A673 (cell line): ENCODE data around the gene CEACAM21. TPM values are rescaled to one million over a fixed set of nuclear protein-coding genes. Genes with fewer than 3 reads are reported as not detected.

Experiments
- BruUV-seq: library from RNA; stranded (reverse); fragments of 400-500 nt; replicated peaks from 2 replicates; lab custom pipeline; 2021; lab: Mats Ljungman, UMichigan
- CTCF ChIA-PET: fragments of 300-600 bp; sonication (Branson Sonifier 250); formaldehyde crosslinking; loops from one replicate; lab custom pipeline; 2022; ENCODE audit warnings: antibody characterized with exemption; lab: Charles Lee
- POLR2A ChIA-PET: fragments of 300-600 bp; sonication (Branson Sonifier 250); formaldehyde crosslinking; loops from one replicate; lab custom pipeline; 2022; ENCODE audit warnings: antibody characterized with exemption; ENCODE audit not compliant: low non-redundant PET; lab: Charles Lee
- DNase-seq: peaks from one replicate; pipeline ENCODE4 v3.0.0-alpha.2; 2015; ENCODE audit warnings: low spot score
- H3K27ac ChIP-seq: fragments of 200-600 bp; sonication (generic); 2 replicates; pipeline ENCODE4 v1.5.1; 2016; ENCODE audit warnings: mixed run types, low read depth, mild to moderate bottlenecking, mixed read lengths, antibody characterized with exemption, low read length; ENCODE audit not compliant: poor library complexity, severe bottlenecking
- H3K27me3 ChIP-seq: fragments of 200-600 bp; sonication (generic); replicated peaks from 2 replicates; pipeline ENCODE4 v1.6.1; 2017; ENCODE audit warnings: mixed run types, low read depth, mild to moderate bottlenecking, mixed read lengths, antibody characterized with exemption, low read length; ENCODE audit not compliant: insufficient read depth, poor library complexity
- H3K36me3 ChIP-seq: fragments of 200-600 bp; sonication (generic); 2 replicates; pipeline ENCODE4 v1.6.1; 2016; ENCODE audit warnings: mixed run types, mild to moderate bottlenecking, mixed read lengths, antibody characterized with exemption, low read length; ENCODE audit not compliant: insufficient read depth, poor library complexity, severe bottlenecking
- H3K4me1 ChIP-seq: fragments of 200-600 bp; sonication (generic); 2 replicates; pipeline ENCODE4 v1.6.1; 2017; ENCODE audit warnings: mixed run types, mild to moderate bottlenecking, mixed read lengths, antibody characterized with exemption, low read length; ENCODE audit not compliant: insufficient read depth, poor library complexity, severe bottlenecking
- H3K4me3 ChIP-seq: fragments of 200-600 bp; sonication (generic); 2 replicates; pipeline ENCODE4 v1.5.1; 2016; ENCODE audit warnings: low read depth, mixed run types, mild to moderate bottlenecking, mixed read lengths, low read length; ENCODE audit not compliant: poor library complexity, severe bottlenecking
- H3K9me3 ChIP-seq: fragments of 200-600 bp; sonication (generic); 2 replicates; pipeline ENCODE4 v1.6.1; 2016; ENCODE audit warnings: mixed run types, low read depth, mild to moderate bottlenecking, mixed read lengths, antibody characterized with exemption, low read length; ENCODE audit not compliant: poor library complexity, severe bottlenecking
- CTCF ChIP-seq: fragments of 300-800, 200-600 bp; sonication (generic); conservative IDR thresholded peaks from 2 replicates; pipeline ENCODE4 v1.5.1; 2017; ENCODE audit warnings: low read depth, mild to moderate bottlenecking, antibody characterized with exemption, low read length, moderate library complexity, mixed read lengths
- EZH2 ChIP-seq: fragments of 200-600 bp; sonication (generic); IDR thresholded peaks from 2 replicates; pipeline ENCODE4 v1.6.1; 2017; ENCODE audit warnings: borderline replicate concordance, low read depth, mild to moderate bottlenecking, mixed read lengths, antibody characterized with exemption, low read length; ENCODE audit not compliant: poor library complexity, severe bottlenecking
- intact Hi-C: fragments of 100-400 bp; cut with micrococcal nuclease; formaldehyde crosslinking; loops from one replicate; pipeline ENCODE4 v1.10.0; 2022; ENCODE audit not compliant: unreplicated experiment
- total RNA-seq: library from RNA; stranded (reverse); gene quantifications from 2 replicates; pipeline ENCODE4 v1.2.3, GENCODE V29; 2021

The CEACAM21 gene
- total RNA-seq, 1 experiment from 2014 or later: 4.3 TPM

- BruUV-seq: no TSS peak
Observed at GRCh38 chr19:41606215-41606837, 30.4 kb downstream of the CEACAM21 start.

GRCh38 chr19:41607668-41608067, 31.7 kb downstream of the CEACAM21 start:
- no peak for DNase-seq
- no peak overlapping the region for H3K4me3 ChIP-seq
- BruUV-seq: no TSS peak
- TF ChIP-seq EZH2 (no peak), CTCF (no peak)
- no peaks in the 10 kb centered on the region for H3K36me3 ChIP-seq
- no peaks in the 10 kb centered on the region for H3K4me1 ChIP-seq
- intact Hi-C loops: no loop called here
- H3K27me3 ChIP-seq: no peaks in the 10 kb centered on the region
- no peaks in the 10 kb centered on the region for H3K9me3 ChIP-seq
- H3K27ac ChIP-seq: no peak overlapping the region
- ChIA-PET CTCF (no interaction called here), POLR2A (no interaction called here)

More at GRCh38 chr19:41606215-41606837, 30.4 kb downstream of the CEACAM21 start:
- no peak overlapping the region for H3K4me3 ChIP-seq
- H3K36me3 ChIP-seq: no peaks in the 10 kb centered on the region
- ChIA-PET POLR2A (no interaction called here), CTCF (no interaction called here)
- no peaks in the 10 kb centered on the region for H3K27me3 ChIP-seq
- intact Hi-C loops: no loop called here
- no peaks in the 10 kb centered on the region for H3K4me1 ChIP-seq
- no peak for DNase-seq
- no peaks in the 10 kb centered on the region for H3K9me3 ChIP-seq
- H3K27ac ChIP-seq: no peak overlapping the region
- no peak for TF ChIP-seq CTCF
- no peak for TF ChIP-seq EZH2

GRCh38 chr19:41610789-41611188, 34.8 kb downstream of the CEACAM21 start:
- CTCF ChIA-PET: no interaction called here
- DNase-seq: no peak
- TF ChIP-seq EZH2 (no peak), CTCF (no peak)
- no peak overlapping the region for H3K27ac ChIP-seq
- POLR2A ChIA-PET: no interaction called here
- intact Hi-C loops: no loop called here
- no peaks in the 10 kb centered on the region for H3K9me3 ChIP-seq
- H3K27me3 ChIP-seq: no peaks in the 10 kb centered on the region
- BruUV-seq: no TSS peak
- no peak overlapping the region for H3K4me3 ChIP-seq
- no peaks in the 10 kb centered on the region for H3K36me3 ChIP-seq
- H3K4me1 ChIP-seq: no peaks in the 10 kb centered on the region
